Bronchial smooth muscle cell (primary cell): ENCODE measurements around the gene GRWD1. TPM values are rescaled to one million over a fixed set of nuclear protein-coding genes. Genes with fewer than 3 reads are reported as not detected.

Experiments used
- total RNA-seq: library from RNA; depleted of rRNA; stranded (reverse); fragments of >200 nt; gene quantifications from 2 replicates; pipeline ENCODE4 v1.2.1, GENCODE V29; 2014

Gene GRWD1
- total RNA-seq, result 8.7 and 17.1 TPM in 2 replicates

DNA sequence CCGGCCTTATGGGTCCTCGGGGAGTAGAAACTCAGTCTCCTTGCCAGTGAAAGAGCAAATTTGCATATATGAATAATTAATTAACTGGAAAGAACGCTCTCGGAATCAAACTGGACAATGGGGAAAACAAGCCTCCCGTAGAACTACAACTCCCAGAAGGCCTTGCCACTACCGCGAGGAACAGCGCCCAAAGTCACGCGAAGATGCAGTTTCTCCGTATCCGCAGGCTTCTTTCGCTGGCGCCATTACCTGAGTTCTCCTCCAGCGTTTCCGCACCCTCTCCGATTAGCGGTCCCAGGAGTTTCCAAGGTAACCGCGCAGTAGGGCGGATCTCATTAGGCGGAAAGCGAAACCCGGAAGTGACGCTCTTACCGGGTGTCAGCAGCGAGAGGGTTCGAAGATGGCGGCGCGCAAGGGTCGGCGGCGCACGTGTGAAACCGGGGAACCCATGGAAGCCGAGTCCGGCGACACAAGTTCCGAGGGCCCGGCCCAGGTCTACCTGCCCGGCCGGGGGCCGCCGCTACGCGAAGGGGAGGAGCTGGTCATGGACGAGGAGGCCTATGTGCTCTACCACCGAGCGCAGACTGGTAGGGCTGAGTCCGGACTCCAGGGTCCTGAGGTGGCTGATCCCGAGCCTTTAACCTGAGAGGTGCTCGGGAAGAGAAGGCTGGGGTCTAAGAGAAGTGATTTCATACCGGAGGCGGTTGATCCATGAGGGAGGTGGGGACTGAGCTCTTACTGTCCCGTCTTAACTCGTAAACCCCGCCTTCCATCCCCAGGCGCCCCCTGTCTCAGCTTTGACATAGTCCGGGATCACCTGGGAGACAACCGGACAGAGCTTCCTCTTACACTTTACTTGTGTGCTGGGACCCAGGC is at the start of gene GRWD1:
Gene GRWD1 (plus strand): TSS at position 378 of the 876 bp plus-strand sequence. CDS start 23 bp downstream, at position 401.

GRCh38 chr19:48455171-48455907 is 9.6 kb downstream of the GRWD1 start, which contains the start of gene KCNJ14:
Gene KCNJ14, plus strand, starts transcription at chr19:48455574. Its CDS starts 6,151 bp downstream, at chr19:48461725.

DNA sequence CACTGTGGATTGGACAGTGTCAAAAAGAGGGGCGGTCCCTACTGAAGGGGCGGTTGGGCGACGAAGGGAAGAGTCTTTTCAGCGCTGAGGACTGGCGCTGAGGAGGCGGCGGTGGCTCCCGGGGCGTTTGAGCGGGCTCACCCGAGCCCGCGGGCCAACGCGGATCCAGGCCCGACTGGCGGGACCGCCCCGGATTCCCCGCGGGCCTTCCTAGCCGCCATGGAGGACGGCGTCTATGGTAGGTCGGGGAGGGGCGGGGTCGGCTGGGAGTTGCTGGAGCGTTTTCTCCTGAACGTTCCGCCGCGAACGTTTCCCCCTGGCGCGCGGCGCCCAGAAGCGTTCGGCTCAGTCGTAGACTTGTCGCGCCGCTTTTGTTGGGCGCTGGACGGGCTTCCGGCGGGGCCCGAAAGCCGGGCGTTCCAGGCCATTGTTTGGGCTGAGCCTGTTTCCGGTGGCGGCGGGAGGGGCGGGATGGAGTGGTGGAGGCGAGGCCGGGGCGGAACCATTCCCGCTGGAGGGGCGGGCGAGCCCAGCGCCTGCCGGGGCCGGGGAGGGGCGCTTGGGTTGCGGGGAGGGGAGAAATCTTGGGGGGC is 23.6 kb downstream of the GRWD1 start, which contains the start of gene CYTH2:
Gene CYTH2 (plus strand): TSS at position 81 of the 593 bp plus-strand sequence. CDS start 139 bp downstream, at position 220.

Other genes with a start within 250 kb of the GRWD1 start
- gene CARD8, start 190.1 kb upstream of the GRWD1 start, total RNA-seq, result 12.5 and 14.2 TPM in 2 replicates
- 0.26 TPM in 1 of 2 replicates, not detected in the other for gene ZNF114, start 175.9 kb upstream of the GRWD1 start, total RNA-seq
- 509 and 704 TPM in 2 replicates for gene EMP3, start 120.4 kb upstream of the GRWD1 start, total RNA-seq
- 4.3 and 4.6 TPM in 2 replicates for gene TMEM143, start 82.0 kb upstream of the GRWD1 start, total RNA-seq
- not detected in 2 replicates for gene SYNGR4, start 81.6 kb upstream of the GRWD1 start, total RNA-seq
- gene KDELR1, start 54.4 kb upstream of the GRWD1 start, total RNA-seq, result 44.0 and 48.9 TPM in 2 replicates
- gene GRIN2D, start 52.3 kb upstream of the GRWD1 start, total RNA-seq, result 0.17 and 0.63 TPM in 2 replicates
- gene KCNJ14, start 9.6 kb downstream of the GRWD1 start, total RNA-seq, result 0.16 and 0.26 TPM in 2 replicates
- 31.7 and 37.0 TPM in 2 replicates for gene CYTH2, start 23.4 kb downstream of the GRWD1 start, total RNA-seq
- under 0.01 and 0.09 TPM in 2 replicates for gene LMTK3, start 65.9 kb downstream of the GRWD1 start, total RNA-seq
- 0.16 and 0.17 TPM in 2 replicates for gene SULT2B1, start 106.2 kb downstream of the GRWD1 start, total RNA-seq
- gene SPACA4, start 160.8 kb downstream of the GRWD1 start, total RNA-seq, result not detected in 2 replicates
- gene FAM83E, start 169.1 kb downstream of the GRWD1 start, total RNA-seq, result 0.34 and 0.63 TPM in 2 replicates
- 2,147 and 2,501 TPM in 2 replicates for gene RPL18, start 173.2 kb downstream of the GRWD1 start, total RNA-seq
- 4.4 and 7.1 TPM in 2 replicates for gene SPHK2, start 173.5 kb downstream of the GRWD1 start, total RNA-seq
- 10.2 and 19.2 TPM in 2 replicates for gene DBP, start 191.4 kb downstream of the GRWD1 start, total RNA-seq
- 3.9 and 10.1 TPM in 2 replicates for gene CA11, start 200.2 kb downstream of the GRWD1 start, total RNA-seq
- 0.26 TPM in 1 of 2 replicates, not detected in the other for gene NTN5, start 227.0 kb downstream of the GRWD1 start, total RNA-seq
- gene FUT2, start 250.0 kb downstream of the GRWD1 start, total RNA-seq, result 0.17 TPM in 1 of 2 replicates, not detected in the other